GM12892 (cell line): ENCODE measurements around the gene GRID1.

ENCODE experiments used
- POLR2A ChIP-seq: IDR thresholded peaks from 2 replicates; pipeline ENCODE4 v1.6.1; 2011; ENCODE audit warnings: low read depth, low read length, control low read depth
- POLR2AphosphoS5 ChIP-seq: IDR thresholded peaks from 2 replicates; pipeline ENCODE4 v1.6.1; 2011; ENCODE audit warnings: low read depth, low read length, control low read depth

- TF ChIP-seq POLR2A (no peak), POLR2AphosphoS5 (no peak)
These were observed 767.9 kb downstream of the GRID1 start for GRCh38 chr10:85598646-85599045.
